Stimulated activated CD4-positive, alpha-beta T cell treated with anti-CD3 and anti-CD28 coated beads, Interleukin-12 subunit alpha, Interleukin-12 subunit beta, amount 100 ng/mL, for 24 hours (primary cell): ENCODE measurements around the gene RPL27.

ENCODE experiments used
- DNase-seq, 2 experiments: peaks; one replicate each; pipeline ENCODE4 v3.0.0-alpha.2; 2020; ENCODE audit warnings: low read depth in 2 of 2

RPL27 gene

DNA sequence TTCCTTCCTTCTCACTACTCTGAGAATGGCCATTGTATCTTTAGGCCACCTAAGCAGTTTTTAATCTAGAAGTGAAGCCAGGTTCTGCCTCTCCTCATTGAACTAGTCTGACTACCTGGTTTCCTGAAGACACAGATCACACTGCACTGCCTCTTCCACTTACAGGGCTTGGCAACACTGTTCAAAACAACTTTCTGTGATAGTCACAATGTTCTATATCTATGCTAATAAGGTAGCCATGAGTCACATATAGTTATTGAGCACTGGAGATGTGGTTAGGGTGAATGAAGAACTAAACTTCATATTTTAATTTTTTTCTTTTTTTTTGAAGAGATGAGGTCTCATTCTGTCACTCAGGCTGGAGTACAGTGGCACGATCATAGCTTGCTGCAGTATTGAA is 53.8 kb downstream of the RPL27 start:
- no peak for DNase-seq
